B cell (primary cell): ENCODE data around the gene SEPSECS. TPM values are rescaled to one million over a fixed set of nuclear protein-coding genes. Genes with fewer than 3 reads are reported as not detected.

Source experiments
- ATAC-seq: fragments of 200-7000 bp; cut with Tn5 transposase; one replicate; pipeline ENCODE4 v1.10.0; 2021; ENCODE audit warnings: low read depth, mild to moderate bottlenecking, moderate number of reproducible peaks, moderate library complexity
- CTCF ChIA-PET: fragments of 350-600 bp; sonication (Branson Sonifier 250); formaldehyde crosslinking; loops from one replicate; lab custom pipeline; 2021; ENCODE audit warnings: antibody characterized with exemption, inconsistent platforms; lab: Charles Lee
- POLR2A ChIA-PET: fragments of 350-600 bp; sonication (Branson Sonifier 250); formaldehyde crosslinking; loops from one replicate; lab custom pipeline; 2021; ENCODE audit warnings: antibody characterized with exemption; lab: Charles Lee
- DNase-seq: peaks from one replicate; pipeline ENCODE4 v3.0.0; 2013
- H2AFZ ChIP-seq: 2 replicates; pipeline ENCODE4 v1.6.1; 2012; ENCODE audit warnings: mild to moderate bottlenecking, low read depth, low read length; ENCODE audit not compliant: insufficient read depth, poor library complexity, severe bottlenecking
- H3K27ac ChIP-seq, 2 donors: 1 replicate in 1 of 2; 2 replicates in 1 of 2; pipeline ENCODE4 v1.5.1; 2012 to 2013; ENCODE audit warnings: low read length in 2 of 2, mild to moderate bottlenecking in 2 of 2, moderate library complexity in 1 of 2
- H3K27me3 ChIP-seq, 4 experiments: fragments of 200-600 bp in 1 of 4; sonication (generic) in 1 of 4; replicated peaks in 1 of 4; 1 replicate in 2 of 4; 2 replicates in 2 of 4; pipeline versions ENCODE4 v1.6.1 to v1.7.0; 2013 to 2016; ENCODE audit warnings: low read length in 3 of 4, mild to moderate bottlenecking in 2 of 4, mixed read lengths in 1 of 4, moderate library complexity in 1 of 4; ENCODE audit not compliant: insufficient read depth in 4 of 4, control insufficient read depth in 3 of 4; ENCODE audit errors: control extremely low read depth in 1 of 4
- H3K36me3 ChIP-seq, 2 experiments: replicated peaks in 1 of 2; 1 replicate in 1 of 2; 2 replicates in 1 of 2; pipeline versions ENCODE4 v1.6.1 to v1.7.1; 2013; ENCODE audit warnings: low read length in 1 of 2; ENCODE audit not compliant: insufficient read depth in 2 of 2, control insufficient read depth in 1 of 2; ENCODE audit errors: control extremely low read depth in 1 of 2, extremely low read depth in 1 of 2
- H3K4me1 ChIP-seq, 2 donors: fragments of 200-600 bp in 1 of 2; sonication (generic) in 1 of 2; 1 replicate in 1 of 2; 2 replicates in 1 of 2; pipeline versions ENCODE4 v1.5.1 to v1.6.1; 2013 to 2017; ENCODE audit warnings: low read length in 2 of 2; ENCODE audit not compliant: control insufficient read depth in 2 of 2, insufficient read depth in 2 of 2
- H3K4me2 ChIP-seq: replicated peaks from 2 replicates; pipeline ENCODE3; 2012; ENCODE audit warnings: mild to moderate bottlenecking, low read depth, low read length; ENCODE audit not compliant: poor library complexity, severe bottlenecking
- H3K4me3 ChIP-seq, 5 experiments: fragments of 200-600 bp in 1 of 5; sonication (generic) in 1 of 5; 1 replicate in 3 of 5; 2 replicates in 2 of 5; pipeline versions ENCODE4 v1.5.1 to v1.7.0; 2011 to 2016; ENCODE audit warnings: low read length in 4 of 5, mild to moderate bottlenecking in 4 of 5, low read depth in 2 of 5, control low read depth in 1 of 5, moderate library complexity in 1 of 5; ENCODE audit not compliant: insufficient read depth in 1 of 5; ENCODE audit errors: control extremely low read depth in 1 of 5, extremely low read depth in 1 of 5
- H3K79me2 ChIP-seq: fragments of 200-600 bp; sonication (generic); one replicate; pipeline ENCODE4 v1.6.0; 2016; ENCODE audit warnings: low read length; ENCODE audit not compliant: control insufficient read depth, insufficient read depth
- H3K9ac ChIP-seq: fragments of 200-600 bp; sonication (generic); 2 replicates; pipeline ENCODE4 v1.6.1; 2017; ENCODE audit warnings: mild to moderate bottlenecking, low read length, moderate library complexity
- H3K9me3 ChIP-seq, 3 donors: one replicate each; pipeline versions ENCODE4 v1.6.1 to v1.7.1; 2013; ENCODE audit warnings: low read length in 2 of 3; ENCODE audit not compliant: control insufficient read depth in 2 of 3, insufficient read depth in 1 of 3; ENCODE audit errors: control extremely low read depth in 1 of 3
- H4K20me1 ChIP-seq: 2 replicates; pipeline ENCODE4 v1.6.0; 2012; ENCODE audit warnings: mild to moderate bottlenecking, low read length; ENCODE audit not compliant: insufficient read depth, control insufficient read depth, poor library complexity, severe bottlenecking
- H3K27ac Mint-ChIP-seq: one replicate; pipeline ENCODE4 v1.8.0; 2021; ENCODE audit warnings: mixed read lengths
- H3K27me3 Mint-ChIP-seq: one replicate; pipeline ENCODE4 v1.8.0; 2021; ENCODE audit warnings: mixed read lengths
- H3K4me1 Mint-ChIP-seq: one replicate; pipeline ENCODE4 v1.8.0; 2021; ENCODE audit warnings: mixed read lengths
- H3K4me3 Mint-ChIP-seq: one replicate; pipeline ENCODE4 v1.8.0; 2021; ENCODE audit warnings: mixed read lengths
- H3K9me3 Mint-ChIP-seq: one replicate; pipeline ENCODE4 v1.8.0; 2022; ENCODE audit warnings: mixed read lengths; ENCODE audit not compliant: insufficient read depth
- CTCF ChIP-seq: fragments of 200-600 bp; IDR thresholded peaks from one replicate; pipeline ENCODE4 v1.8.0; 2022; ENCODE audit warnings: antibody characterized with exemption, mild to moderate bottlenecking
- EZH2 ChIP-seq: IDR thresholded peaks from 2 replicates; pipeline ENCODE4 v1.6.1; 2012; ENCODE audit warnings: borderline replicate concordance, low read depth, mild to moderate bottlenecking, moderate library complexity, low read length; ENCODE audit not compliant: insufficient read depth, poor library complexity, severe bottlenecking
- WGBS: methylation state at CpG from one replicate; pipeline ENCODE4 v1.1.5; 2013; ENCODE audit warnings: missing lambda C conversion rate; ENCODE audit not compliant: insufficient coverage; 5-methylcytosine and 5-hydroxymethylcytosine counted together
- intact Hi-C: fragments of 100-400 bp; cut with micrococcal nuclease; formaldehyde crosslinking; loops from one replicate; pipeline ENCODE4 v1.10.0; 2022
- polyA plus RNA-seq: library from polyadenylated mRNA; depleted of rRNA; stranded (reverse); fragments of >200 nt; gene quantifications from 2 replicates; pipeline ENCODE4 v1.2.3, GENCODE V29; 2012
- total RNA-seq, 2 donors: library from RNA; stranded (reverse); fragments of 120-200 nt in 1 of 2; gene quantifications; 1 replicate in 1 of 2; 2 replicates in 1 of 2; pipeline versions ENCODE4 v1.2.3 to v1.2.4, GENCODE V29; 2013 to 2022

SEPSECS gene
- total and polyA plus RNA-seq, 2 donors (not counting 1 experiment from before 2014, with no cell fraction given) = 6.2 to 17.0 TPM

GRCh38 chr4:25180524-25181131, 20.4 kb upstream of the SEPSECS start:
- H3K27ac Mint-ChIP-seq = no peak overlapping the region
- CTCF ChIA-PET = interaction anchor here (1.0 to 2.8 kb wide), 3 partner anchors 11 to 186 kb away, joined by 5 to 29 read pairs (median 8); no protein-coding TSS in a partner anchor
- POLR2A ChIA-PET = no interaction called here

More at GRCh38 chr4:25180524-25181131, 20.4 kb upstream of the SEPSECS start:
- intact Hi-C loops = loop anchor here (2.0 to 5.0 kb wide), 2 partner anchors 20 to 52 kb away; partner anchors contain the start of genes PI4K2B and SEPSECS
- Histone ChIP-seq H3K4me3 (no peak overlapping the region), H3K4me1 (no peaks in the 10 kb centered on the region), H4K20me1 (no peaks in the 10 kb centered on the region), H3K27ac (no peak overlapping the region), H3K27me3 (no peaks in the 10 kb centered on the region), H3K4me2 (no peak overlapping the region), H3K79me2 (no peaks in the 10 kb centered on the region), H3K9ac (no peak overlapping the region), H3K9me3 (no peaks in the 10 kb centered on the region), H2AFZ (no peak overlapping the region), H3K36me3 (peaks cover 0 to 2% of the 10 kb centered on the region in 2 experiments)
- ATAC-seq (peak; percentile 60), DNase-seq (peak; percentile 69)
- no peak overlapping the region for H3K4me3 Mint-ChIP-seq
- peak; percentile 74 for TF ChIP-seq CTCF
- no peak for TF ChIP-seq EZH2
- H3K4me1 Mint-ChIP-seq = no peaks in the 10 kb centered on the region
- H3K9me3 Mint-ChIP-seq = no peaks in the 10 kb centered on the region
- H3K27me3 Mint-ChIP-seq = no peaks in the 10 kb centered on the region
- WGBS = no CpG with 5 or more reads among the region's 3 CpGs
